Keratinocyte (primary cell): ENCODE data around the gene ZPLD1. TPM values are rescaled to one million over a fixed set of nuclear protein-coding genes. Genes with fewer than 3 reads are reported as not detected.

Experiments
- DNase-seq: peaks from one replicate; pipeline ENCODE4 v3.0.0-alpha.2; 2011; ENCODE audit warnings: low read depth, missing footprints, low spot score
- FAIRE-seq: peaks from 2 replicates; lab custom pipeline; 2011; peaks lifted over from hg19 to GRCh38; lab: Jason Lieb, UNC
- H2AFZ ChIP-seq: 2 replicates; pipeline ENCODE4 v1.6.0; 2012; ENCODE audit warnings: low read length, control low read depth, inconsistent platforms; ENCODE audit not compliant: control insufficient read depth
- H3K27ac ChIP-seq: 2 replicates; pipeline ENCODE4 v1.5.1; 2011; ENCODE audit warnings: low read length; ENCODE audit not compliant: control insufficient read depth, insufficient read depth
- H3K27me3 ChIP-seq: 3 replicates; pipeline ENCODE4 v1.6.0; 2011; ENCODE audit warnings: low read length; ENCODE audit not compliant: control insufficient read depth, insufficient read depth; ENCODE audit errors: extremely low read depth
- H3K36me3 ChIP-seq, 2 experiments: 2 replicates in 1 of 2; 3 replicates in 1 of 2; pipeline ENCODE4 v1.5.1; 2011; ENCODE audit warnings: low read length in 2 of 2, mild to moderate bottlenecking in 1 of 2; ENCODE audit not compliant: control insufficient read depth in 2 of 2, insufficient read depth in 2 of 2; ENCODE audit errors: extremely low read depth in 1 of 2
- H3K4me1 ChIP-seq: 3 replicates; pipeline ENCODE4 v1.5.1; 2011; ENCODE audit warnings: low read length; ENCODE audit not compliant: control insufficient read depth, insufficient read depth; ENCODE audit errors: extremely low read depth
- H3K4me2 ChIP-seq: 3 replicates; pipeline ENCODE4 v1.6.0; 2011; ENCODE audit warnings: low read depth, low read length; ENCODE audit not compliant: control insufficient read depth, insufficient read depth; ENCODE audit errors: extremely low read depth
- H3K4me3 ChIP-seq, 3 experiments: fragments of 200-600 bp in 1 of 3; sonication (generic) in 1 of 3; 2 replicates in 2 of 3; 3 replicates in 1 of 3; pipeline ENCODE4 v1.5.1; 2011 to 2016; ENCODE audit warnings: low read length in 3 of 3, mild to moderate bottlenecking in 3 of 3, control low read depth in 2 of 3, inconsistent platforms in 1 of 3, low read depth in 1 of 3, mixed read lengths in 1 of 3, mixed run types in 1 of 3, moderate library complexity in 1 of 3; ENCODE audit not compliant: control insufficient read depth in 2 of 3, insufficient read depth in 2 of 3; ENCODE audit errors: extremely low read depth in 1 of 3
- H3K79me2 ChIP-seq: 2 replicates; pipeline ENCODE4 v1.6.0; 2012; ENCODE audit warnings: low read length; ENCODE audit not compliant: control insufficient read depth, insufficient read depth
- H3K9ac ChIP-seq: 3 replicates; pipeline ENCODE4 v1.6.0; 2011; ENCODE audit warnings: low read length; ENCODE audit not compliant: control insufficient read depth, insufficient read depth; ENCODE audit errors: extremely low read depth
- H3K9me1 ChIP-seq: 3 replicates; pipeline ENCODE4 v1.6.0; 2011; ENCODE audit warnings: low read length; ENCODE audit not compliant: control insufficient read depth, insufficient read depth; ENCODE audit errors: extremely low read depth
- H3K9me3 ChIP-seq: 2 replicates; pipeline ENCODE4 v1.5.1; 2012; ENCODE audit warnings: low read depth, low read length; ENCODE audit not compliant: control insufficient read depth
- H4K20me1 ChIP-seq: 3 replicates; pipeline ENCODE4 v1.6.0; 2011; ENCODE audit warnings: low read length; ENCODE audit not compliant: control insufficient read depth, insufficient read depth; ENCODE audit errors: extremely low read depth
- EZH2 ChIP-seq: IDR thresholded peaks from one replicate; pipeline ENCODE4 v1.6.1; 2012; ENCODE audit warnings: inconsistent platforms, mild to moderate bottlenecking, low read length, moderate library complexity
- dilution Hi-C: fragments of 300-500 bp; cut with MboI; formaldehyde crosslinking; loops from one replicate; pipeline ENCODE4 v1.7.0; 2020; ENCODE audit warnings: low sequenced_read_pairs; ENCODE audit not compliant: extremely low pct_ligation_motif_present
- polyA plus RNA-seq, 5 experiments: library from polyadenylated mRNA; depleted of rRNA in 3 of 5; stranded (reverse) in 3 of 5; stranded (forward) in 1 of 5; unstranded in 1 of 5; fragments of >200 nt; gene quantifications; 1 replicate in 1 of 5; 2 replicates in 3 of 5; 3 replicates in 1 of 5; pipeline versions ENCODE4 v1.2.1 to v1.2.3, GENCODE V29; 2011 to 2012; ENCODE audit warnings: missing spikeins in 2 of 5, low read depth in 1 of 5, low replicate concordance in 1 of 5
- TF ChIP-seq, protein P1 (sequence below), 3 experiments: IDR thresholded peaks in 1 of 3; conservative IDR thresholded peaks in 1 of 3; optimal IDR thresholded peaks in 1 of 3; 2 replicates in 2 of 3; 3 replicates in 1 of 3; pipeline versions ENCODE3 to v1.5.1; 2011; ENCODE audit warnings: low read length in 3 of 3, mild to moderate bottlenecking in 3 of 3, moderate library complexity in 2 of 3, control low read depth in 1 of 3, inconsistent platforms in 1 of 3; ENCODE audit not compliant: insufficient read depth in 2 of 3; ENCODE audit errors: extremely low read depth in 1 of 3

The ZPLD1 gene
- polyA plus RNA-seq, 1 donor (not counting 4 experiments of a cell fraction or from before 2014, with no cell fraction given) = 2.1 TPM

DNA sequence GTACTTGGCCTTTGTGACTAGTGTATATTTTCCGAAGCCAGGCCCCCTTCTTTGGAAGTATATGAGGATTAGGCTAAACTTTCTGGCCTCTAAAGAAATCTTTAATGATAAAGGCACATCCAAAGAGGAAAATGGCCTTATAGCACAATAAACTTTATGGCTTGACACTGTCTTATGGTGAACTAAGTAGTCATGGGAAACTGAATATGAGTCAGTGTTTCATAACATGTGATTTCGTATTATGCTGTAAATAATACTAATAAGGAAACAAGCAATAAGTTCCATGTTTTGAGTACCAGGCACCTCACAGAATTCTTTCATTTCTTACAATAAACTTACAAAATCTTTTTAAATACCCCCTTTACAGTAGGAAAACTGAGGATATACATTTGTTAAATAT is 8.2 kb downstream of the ZPLD1 start:
- Histone ChIP-seq H3K9me3 (no peaks in the 10 kb centered on the region), H3K9ac (no peak overlapping the region), H3K27ac (no peak overlapping the region), H3K4me2 (no peak overlapping the region), H3K4me3 (no peak overlapping the region), H3K9me1 (no peaks in the 10 kb centered on the region), H3K36me3 (no peaks in the 10 kb centered on the region), H3K79me2 (no peaks in the 10 kb centered on the region), H2AFZ (no peak overlapping the region), H4K20me1 (no peaks in the 10 kb centered on the region), H3K4me1 (no peaks in the 10 kb centered on the region), H3K27me3 (no peaks in the 10 kb centered on the region)
- FAIRE-seq (no peak), DNase-seq (no peak)
- dilution Hi-C loops = no loop called here
- TF ChIP-seq, protein P1, sequence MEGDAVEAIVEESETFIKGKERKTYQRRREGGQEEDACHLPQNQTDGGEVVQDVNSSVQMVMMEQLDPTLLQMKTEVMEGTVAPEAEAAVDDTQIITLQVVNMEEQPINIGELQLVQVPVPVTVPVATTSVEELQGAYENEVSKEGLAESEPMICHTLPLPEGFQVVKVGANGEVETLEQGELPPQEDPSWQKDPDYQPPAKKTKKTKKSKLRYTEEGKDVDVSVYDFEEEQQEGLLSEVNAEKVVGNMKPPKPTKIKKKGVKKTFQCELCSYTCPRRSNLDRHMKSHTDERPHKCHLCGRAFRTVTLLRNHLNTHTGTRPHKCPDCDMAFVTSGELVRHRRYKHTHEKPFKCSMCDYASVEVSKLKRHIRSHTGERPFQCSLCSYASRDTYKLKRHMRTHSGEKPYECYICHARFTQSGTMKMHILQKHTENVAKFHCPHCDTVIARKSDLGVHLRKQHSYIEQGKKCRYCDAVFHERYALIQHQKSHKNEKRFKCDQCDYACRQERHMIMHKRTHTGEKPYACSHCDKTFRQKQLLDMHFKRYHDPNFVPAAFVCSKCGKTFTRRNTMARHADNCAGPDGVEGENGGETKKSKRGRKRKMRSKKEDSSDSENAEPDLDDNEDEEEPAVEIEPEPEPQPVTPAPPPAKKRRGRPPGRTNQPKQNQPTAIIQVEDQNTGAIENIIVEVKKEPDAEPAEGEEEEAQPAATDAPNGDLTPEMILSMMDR (optimal IDR thresholded peaks at IDR 0.05 in 1 of 3, IDR thresholded peaks at IDR 0.05 in 1 of 3, conservative IDR thresholded peaks at IDR 0.05 in 1 of 3; ENCODE audit: extremely low read depth in 1 of 3, insufficient read depth in 2 of 3, low read length in 3 of 3) = no peak
- no peak for TF ChIP-seq EZH2

DNA sequence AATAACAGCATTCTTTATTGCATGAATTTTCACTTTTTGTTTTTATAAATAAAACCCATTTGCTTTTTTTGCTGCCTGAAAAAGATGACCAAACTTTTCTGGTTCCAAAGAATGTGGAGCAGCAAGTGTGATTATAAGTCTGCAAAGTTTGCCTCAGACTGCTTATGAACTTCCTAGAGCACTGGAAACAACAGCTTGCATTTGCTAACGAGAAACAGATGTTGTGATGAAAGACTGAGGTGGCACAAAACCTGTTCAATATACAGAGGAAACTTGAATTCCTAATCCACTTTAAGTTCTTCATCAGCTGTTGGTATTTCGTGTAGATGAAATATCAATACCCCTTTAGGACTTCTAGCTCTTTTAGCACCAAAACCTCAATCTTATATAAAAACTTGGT is 9.3 kb downstream of the ZPLD1 start:
- no peak for DNase-seq
- H3K4me2 ChIP-seq = no peak overlapping the region
- H3K27me3 ChIP-seq = no peaks in the 10 kb centered on the region
- no peak overlapping the region for H3K27ac ChIP-seq
- H2AFZ ChIP-seq = no peak overlapping the region
- FAIRE-seq = no peak
- no peak overlapping the region for H3K4me3 ChIP-seq
- no peaks in the 10 kb centered on the region for H3K4me1 ChIP-seq
- dilution Hi-C loops = no loop called here
- H3K36me3 ChIP-seq = no peaks in the 10 kb centered on the region
- TF ChIP-seq EZH2 = no peak
- TF ChIP-seq, protein P1 (optimal IDR thresholded peaks at IDR 0.05 in 1 of 3, IDR thresholded peaks at IDR 0.05 in 1 of 3, conservative IDR thresholded peaks at IDR 0.05 in 1 of 3; ENCODE audit: extremely low read depth in 1 of 3, insufficient read depth in 2 of 3, low read length in 3 of 3) = no peak
- H3K9me3 ChIP-seq = no peaks in the 10 kb centered on the region
- H3K79me2 ChIP-seq = no peaks in the 10 kb centered on the region
- no peak overlapping the region for H3K9ac ChIP-seq
- H3K9me1 ChIP-seq = no peaks in the 10 kb centered on the region
- no peaks in the 10 kb centered on the region for H4K20me1 ChIP-seq
